ENCODE measurements around the gene CTNNA2. TPM values are rescaled to one million over a fixed set of nuclear protein-coding genes. Genes with fewer than 3 reads are reported as not detected.

The CTNNA2 gene
- total and polyA plus RNA-seq, 2 of the 8 experiments (the other 6 are each of a cell fraction or from before 2014, with no cell fraction given): 3.9 to 9.0 TPM

- DNase-seq (ENCODE audit: low read depth in 1 of 2, low spot score in 2 of 2): no peak
- Histone ChIP-seq H2BK12ac (ENCODE audit: low read depth, low read length) (no peak overlapping the region), H3K4me2 (ENCODE audit: insufficient read depth in 1 of 2, low read depth in 2 of 2, low read length in 2 of 2) (no peak overlapping the region), H3K9ac (replicated peaks in 1 of 4; ENCODE audit: extremely low read depth in 1 of 4, low read depth in 3 of 4, low read length in 3 of 4) (no peak overlapping the region), H3K27me3 (replicated peaks in 1 of 4; ENCODE audit: control insufficient read depth in 3 of 4, extremely low read depth in 1 of 4, insufficient read depth in 3 of 4, low read length in 3 of 4) (no peaks in the 10 kb centered on the region), H2BK5ac (ENCODE audit: low read depth, low read length) (no peak overlapping the region), H3K56ac (replicated peaks; ENCODE audit: insufficient read length, low read depth, low read length) (no peak overlapping the region), H3K4me3 (ENCODE audit: extremely low read depth in 1 of 4, insufficient read depth in 2 of 4, low read depth in 3 of 4, low read length in 4 of 4) (no peak overlapping the region), H3K79me1 (ENCODE audit: low read depth, low read length) (no peaks in the 10 kb centered on the region), H2BK120ac (replicated peaks; ENCODE audit: low read depth, low read length) (no peak overlapping the region), H3K9me3 (ENCODE audit: insufficient read depth in 2 of 2, low read depth in 1 of 2, low read length in 1 of 2) (no peaks in the 10 kb centered on the region), H2AFZ (ENCODE audit: low read length) (no peak overlapping the region), H3K23ac (ENCODE audit: insufficient read length) (no peak overlapping the region), H3K4me1 (replicated peaks in 1 of 4; ENCODE audit: control insufficient read depth in 3 of 4, insufficient read depth in 4 of 4, low read length in 3 of 4) (no peaks in the 10 kb centered on the region), H4K20me1 (replicated peaks in 1 of 2; ENCODE audit: control insufficient read depth in 1 of 2, insufficient read depth in 2 of 2, low read length in 2 of 2) (no peaks in the 10 kb centered on the region), H2BK20ac (ENCODE audit: low read length) (no peak overlapping the region), H4K5ac (ENCODE audit: insufficient read length, low read depth, low read length) (no peak overlapping the region), H2BK15ac (ENCODE audit: low read length) (no peak overlapping the region), H3K23me2 (ENCODE audit: low read depth, low read length) (no peaks in the 10 kb centered on the region), H2AK5ac (ENCODE audit: low read depth, low read length) (no peak overlapping the region), H3K18ac (ENCODE audit: extremely low read depth, low read length) (no peak overlapping the region), H3K4ac (replicated peaks; ENCODE audit: insufficient read length, low read depth, low read length) (no peak overlapping the region), H4K91ac (replicated peaks; ENCODE audit: insufficient read length, low read length) (no peak overlapping the region), H3K14ac (ENCODE audit: insufficient read length) (no peak overlapping the region), H3K36me3 (ENCODE audit: control insufficient read depth in 2 of 4, insufficient read depth in 4 of 4, low read length in 3 of 4) (no peaks in the 10 kb centered on the region), H4K8ac (ENCODE audit: extremely low read depth, insufficient read depth, low read length) (no peak overlapping the region), H3K79me2 (ENCODE audit: control insufficient read depth in 1 of 2, insufficient read depth in 2 of 2, low read length in 2 of 2) (no peaks in the 10 kb centered on the region), H3K27ac (ENCODE audit: low read depth, low read length) (no peak overlapping the region)
- 97% methylated on average over 3 of the region's 3 CpGs; no CpG with 5 or more reads in 1 of the 2 experiments for WGBS, 2 experiments (ENCODE audit: extremely low coverage in 1 of 2, insufficient coverage in 1 of 2, insufficient read length in 1 of 2, insufficient replicate concordance in 2 of 2, low coverage in 1 of 2, low lambda C conversion rate in 2 of 2, missing lambda C conversion rate in 1 of 2)
- CTCF ChIA-PET (ENCODE audit: partially characterized antibody): no interaction called here
- POLR2A ChIA-PET (ENCODE audit: partially characterized antibody): no interaction called here
- FAIRE-seq: no peak
- no peak for TF ChIP-seq CTCF (IDR thresholded peaks at IDR 0.05; ENCODE audit: control extremely low read depth in 1 of 3, insufficient read depth in 1 of 3, low read depth in 1 of 3, low read length in 3 of 3)
- TF ChIP-seq TEAD4 (IDR thresholded peaks at IDR 0.05; ENCODE audit: low read depth, low read length): no peak
- no peak for TF ChIP-seq SIN3A (conservative IDR thresholded peaks at IDR 0.05 in 1 of 2, IDR thresholded peaks at IDR 0.05 in 1 of 2; ENCODE audit: low read depth in 1 of 2, low read length in 2 of 2)
- TF ChIP-seq CREB1 (IDR thresholded peaks at IDR 0.05): no peak
- TF ChIP-seq KDM5A (IDR thresholded peaks at IDR 0.05; ENCODE audit: low read length): no peak
- TF ChIP-seq EZH2 (IDR thresholded peaks at IDR 0.05; ENCODE audit: low read depth, low read length, severe bottlenecking): no peak
- TF ChIP-seq PHF8 (conservative IDR thresholded peaks at IDR 0.05; ENCODE audit: low read depth, low read length): no peak
- no peak for TF ChIP-seq ATF3 (IDR thresholded peaks at IDR 0.05; ENCODE audit: insufficient read depth, low read depth, low read length)
- no peak for TF ChIP-seq GTF2F1 (IDR thresholded peaks at IDR 0.05; ENCODE audit: borderline replicate concordance, low read depth, low read length)
- no peak for TF ChIP-seq JUND (IDR thresholded peaks at IDR 0.05; ENCODE audit: low read length)
- no peak for TF ChIP-seq SP2 (IDR thresholded peaks at IDR 0.05; ENCODE audit: low read length)
- TF ChIP-seq TAF1 (IDR thresholded peaks at IDR 0.05; ENCODE audit: low read depth, low read length): no peak
Observed at GRCh38 chr2:80489717-80490116, 976.9 kb downstream of the CTNNA2 start.

Data from H1 (cell line).